Neural cell (in vitro differentiated cells): Measurements from ENCODE around the gene MAST4. TPM values are rescaled to one million over a fixed set of nuclear protein-coding genes. Genes with fewer than 3 reads are reported as not detected.

Experiments
- H2AFZ ChIP-seq: fragments of 200-600, 300-800 bp; sonication (generic), shearing (Covaris generic); 2 replicates; pipeline ENCODE4 v1.6.0; 2014; ENCODE audit warnings: low read depth, mild to moderate bottlenecking, antibody characterized with exemption, low read length, moderate library complexity
- H3F3A ChIP-seq: fragments of 200-600 bp; shearing (Covaris generic); 2 replicates; pipeline ENCODE4 v1.6.1; 2016; ENCODE audit warnings: mild to moderate bottlenecking, moderate library complexity, mixed read lengths, antibody characterized with exemption, low read length; ENCODE audit not compliant: insufficient read depth, poor library complexity, severe bottlenecking
- H3K27ac ChIP-seq: fragments of 200-600, 300-800 bp; sonication (generic), shearing (Covaris generic); 2 replicates; pipeline ENCODE4 v1.5.1; 2014; ENCODE audit warnings: mild to moderate bottlenecking, low read length, moderate library complexity
- H3K27me3 ChIP-seq: fragments of 300-800, 200-600 bp; sonication (generic), shearing (Covaris generic); 2 replicates; pipeline ENCODE4 v1.6.0; 2014; ENCODE audit warnings: mild to moderate bottlenecking, low read depth, low read length, moderate library complexity; ENCODE audit not compliant: insufficient read depth
- H3K36me3 ChIP-seq: fragments of 300-800, 200-600 bp; sonication (generic), shearing (Covaris generic); 2 replicates; pipeline ENCODE4 v1.5.1; 2014; ENCODE audit warnings: mild to moderate bottlenecking, antibody characterized with exemption, low read length, moderate library complexity; ENCODE audit not compliant: insufficient read depth
- H3K4me2 ChIP-seq: fragments of 300-800, 200-600 bp; sonication (generic), shearing (Covaris generic); 2 replicates; pipeline ENCODE4 v1.6.0; 2014; ENCODE audit warnings: mild to moderate bottlenecking, low read length
- H3K4me3 ChIP-seq: fragments of 300-800, 200-600 bp; sonication (generic), shearing (Covaris generic); 2 replicates; pipeline ENCODE4 v1.5.1; 2014; ENCODE audit warnings: mild to moderate bottlenecking, low read length, moderate library complexity
- H3K79me2 ChIP-seq: fragments of 200-600 bp; shearing (Covaris generic); replicated peaks from 2 replicates; pipeline ENCODE4 v1.6.0; 2014; ENCODE audit warnings: mild to moderate bottlenecking, low read length, moderate library complexity; ENCODE audit not compliant: insufficient read depth
- H3K9ac ChIP-seq: fragments of 300-800, 200-600 bp; sonication (generic), shearing (Covaris generic); 2 replicates; pipeline ENCODE4 v1.6.1; 2016; ENCODE audit warnings: mild to moderate bottlenecking, low read length, mixed read lengths
- H3K9me2 ChIP-seq: fragments of 200-600 bp; shearing (Covaris generic); 2 replicates; pipeline ENCODE4 v1.6.1; 2016; ENCODE audit warnings: mild to moderate bottlenecking, low read length, mixed read lengths; ENCODE audit not compliant: insufficient read depth
- H3K9me3 ChIP-seq: fragments of 200-600, 300-800 bp; sonication (generic), shearing (Covaris generic); 2 replicates; pipeline ENCODE4 v1.6.1; 2016; ENCODE audit warnings: mild to moderate bottlenecking, mixed run types, low read length, moderate library complexity, mixed read lengths
- H4K20me1 ChIP-seq: fragments of 200-600 bp; shearing (Covaris generic); 2 replicates; pipeline ENCODE4 v1.6.1; 2016; ENCODE audit warnings: mild to moderate bottlenecking, mixed run types; ENCODE audit not compliant: insufficient read depth
- CTCF ChIP-seq: fragments of 450-650 bp; IDR thresholded peaks from 2 replicates; pipeline ENCODE4 v1.5.1; 2014; ENCODE audit warnings: antibody characterized with exemption, mild to moderate bottlenecking, moderate library complexity; ENCODE audit not compliant: poor library complexity, severe bottlenecking
- EP300 ChIP-seq: fragments of 450-650 bp; conservative IDR thresholded peaks from 2 replicates; pipeline ENCODE4 v1.6.1; 2014; ENCODE audit warnings: antibody characterized with exemption, mild to moderate bottlenecking, moderate library complexity; ENCODE audit not compliant: poor library complexity, severe bottlenecking
- EZH2 ChIP-seq: fragments of 200-600, 300-800 bp; shearing (Covaris generic), sonication (generic); IDR thresholded peaks from 2 replicates; pipeline ENCODE4 v1.6.1; 2014; ENCODE audit warnings: antibody characterized with exemption, low read length, borderline replicate concordance, mild to moderate bottlenecking; ENCODE audit not compliant: insufficient read depth, poor library complexity, severe bottlenecking
- MXI1 ChIP-seq: fragments of 450-650 bp; conservative IDR thresholded peaks from 2 replicates; pipeline ENCODE4 v1.6.1; 2014; ENCODE audit warnings: antibody characterized with exemption, mild to moderate bottlenecking; ENCODE audit not compliant: poor library complexity, severe bottlenecking
- POLR2AphosphoS5 ChIP-seq: IDR thresholded peaks from 2 replicates; pipeline ENCODE4 v1.6.1; 2012
- RAD21 ChIP-seq: fragments of 450-650 bp; conservative IDR thresholded peaks from 2 replicates; pipeline ENCODE4 v1.6.1; 2014; ENCODE audit warnings: antibody characterized with exemption, mild to moderate bottlenecking, moderate library complexity
- SMC3 ChIP-seq: fragments of 450-650 bp; conservative IDR thresholded peaks from 2 replicates; pipeline ENCODE4 v1.6.1; 2014; ENCODE audit warnings: antibody characterized with exemption, mild to moderate bottlenecking, moderate library complexity; ENCODE audit not compliant: poor library complexity
- TAF1 ChIP-seq: IDR thresholded peaks from 2 replicates; pipeline ENCODE4 v1.6.1; 2012; ENCODE audit warnings: low read depth
- polyA plus RNA-seq: library from polyadenylated mRNA; depleted of rRNA; stranded (reverse); fragments of >200 nt; gene quantifications from 2 replicates; pipeline ENCODE4 v1.2.3, GENCODE V29; 2014
- TF ChIP-seq, protein P1 (sequence below): IDR thresholded peaks from 2 replicates; pipeline ENCODE4 v1.6.1; 2012; ENCODE audit warnings: borderline replicate concordance

The MAST4 gene
- polyA plus RNA-seq, 1 donor from 2014 or later: 2.3 TPM

DNA sequence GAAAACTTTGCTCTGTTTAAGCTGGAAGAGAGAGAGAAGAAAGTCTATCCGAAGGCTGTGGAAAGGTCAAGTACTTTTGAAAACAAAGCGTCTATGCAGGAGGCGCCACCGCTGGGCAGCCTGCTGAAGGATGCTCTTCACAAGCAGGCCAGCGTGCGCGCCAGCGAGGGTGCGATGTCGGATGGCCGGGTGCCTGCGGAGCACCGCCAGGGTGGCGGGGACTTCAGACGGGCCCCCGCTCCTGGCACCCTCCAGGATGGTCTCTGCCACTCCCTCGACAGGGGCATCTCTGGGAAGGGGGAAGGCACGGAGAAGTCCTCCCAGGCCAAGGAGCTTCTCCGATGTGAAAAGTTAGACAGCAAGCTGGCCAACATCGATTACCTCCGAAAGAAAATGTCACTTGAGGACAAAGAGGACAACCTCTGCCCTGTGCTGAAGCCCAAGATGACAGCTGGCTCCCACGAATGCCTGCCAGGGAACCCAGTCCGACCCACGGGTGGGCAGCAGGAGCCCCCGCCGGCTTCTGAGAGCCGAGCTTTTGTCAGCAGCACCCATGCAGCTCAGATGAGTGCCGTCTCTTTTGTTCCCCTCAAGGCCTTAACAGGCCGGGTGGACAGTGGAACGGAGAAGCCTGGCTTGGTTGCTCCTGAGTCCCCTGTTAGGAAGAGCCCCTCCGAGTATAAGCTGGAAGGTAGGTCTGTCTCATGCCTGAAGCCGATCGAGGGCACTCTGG is 567.8 kb downstream of the MAST4 start:
- Histone ChIP-seq H4K20me1 (no peaks in the 10 kb centered on the region), H3F3A (no peaks in the 10 kb centered on the region), H3K9me3 (no peaks in the 10 kb centered on the region), H3K4me3 (no peak overlapping the region), H3K27ac (no peak overlapping the region), H2AFZ (no peak overlapping the region), H3K36me3 (no peaks in the 10 kb centered on the region), H3K4me2 (no peak overlapping the region), H3K79me2 (no peaks in the 10 kb centered on the region), H3K9ac (no peak overlapping the region), H3K9me2 (no peaks in the 10 kb centered on the region), H3K27me3 (no peaks in the 10 kb centered on the region)
- no peak for TF ChIP-seq POLR2AphosphoS5
- TF ChIP-seq EZH2: no peak
- TF ChIP-seq CTCF: no peak
- no peak for TF ChIP-seq TAF1
- no peak for TF ChIP-seq SMC3
- no peak for TF ChIP-seq MXI1
- TF ChIP-seq, protein P1, sequence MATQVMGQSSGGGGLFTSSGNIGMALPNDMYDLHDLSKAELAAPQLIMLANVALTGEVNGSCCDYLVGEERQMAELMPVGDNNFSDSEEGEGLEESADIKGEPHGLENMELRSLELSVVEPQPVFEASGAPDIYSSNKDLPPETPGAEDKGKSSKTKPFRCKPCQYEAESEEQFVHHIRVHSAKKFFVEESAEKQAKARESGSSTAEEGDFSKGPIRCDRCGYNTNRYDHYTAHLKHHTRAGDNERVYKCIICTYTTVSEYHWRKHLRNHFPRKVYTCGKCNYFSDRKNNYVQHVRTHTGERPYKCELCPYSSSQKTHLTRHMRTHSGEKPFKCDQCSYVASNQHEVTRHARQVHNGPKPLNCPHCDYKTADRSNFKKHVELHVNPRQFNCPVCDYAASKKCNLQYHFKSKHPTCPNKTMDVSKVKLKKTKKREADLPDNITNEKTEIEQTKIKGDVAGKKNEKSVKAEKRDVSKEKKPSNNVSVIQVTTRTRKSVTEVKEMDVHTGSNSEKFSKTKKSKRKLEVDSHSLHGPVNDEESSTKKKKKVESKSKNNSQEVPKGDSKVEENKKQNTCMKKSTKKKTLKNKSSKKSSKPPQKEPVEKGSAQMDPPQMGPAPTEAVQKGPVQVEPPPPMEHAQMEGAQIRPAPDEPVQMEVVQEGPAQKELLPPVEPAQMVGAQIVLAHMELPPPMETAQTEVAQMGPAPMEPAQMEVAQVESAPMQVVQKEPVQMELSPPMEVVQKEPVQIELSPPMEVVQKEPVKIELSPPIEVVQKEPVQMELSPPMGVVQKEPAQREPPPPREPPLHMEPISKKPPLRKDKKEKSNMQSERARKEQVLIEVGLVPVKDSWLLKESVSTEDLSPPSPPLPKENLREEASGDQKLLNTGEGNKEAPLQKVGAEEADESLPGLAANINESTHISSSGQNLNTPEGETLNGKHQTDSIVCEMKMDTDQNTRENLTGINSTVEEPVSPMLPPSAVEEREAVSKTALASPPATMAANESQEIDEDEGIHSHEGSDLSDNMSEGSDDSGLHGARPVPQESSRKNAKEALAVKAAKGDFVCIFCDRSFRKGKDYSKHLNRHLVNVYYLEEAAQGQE: no peak
- no peak for TF ChIP-seq RAD21
- TF ChIP-seq EP300: no peak

DNA sequence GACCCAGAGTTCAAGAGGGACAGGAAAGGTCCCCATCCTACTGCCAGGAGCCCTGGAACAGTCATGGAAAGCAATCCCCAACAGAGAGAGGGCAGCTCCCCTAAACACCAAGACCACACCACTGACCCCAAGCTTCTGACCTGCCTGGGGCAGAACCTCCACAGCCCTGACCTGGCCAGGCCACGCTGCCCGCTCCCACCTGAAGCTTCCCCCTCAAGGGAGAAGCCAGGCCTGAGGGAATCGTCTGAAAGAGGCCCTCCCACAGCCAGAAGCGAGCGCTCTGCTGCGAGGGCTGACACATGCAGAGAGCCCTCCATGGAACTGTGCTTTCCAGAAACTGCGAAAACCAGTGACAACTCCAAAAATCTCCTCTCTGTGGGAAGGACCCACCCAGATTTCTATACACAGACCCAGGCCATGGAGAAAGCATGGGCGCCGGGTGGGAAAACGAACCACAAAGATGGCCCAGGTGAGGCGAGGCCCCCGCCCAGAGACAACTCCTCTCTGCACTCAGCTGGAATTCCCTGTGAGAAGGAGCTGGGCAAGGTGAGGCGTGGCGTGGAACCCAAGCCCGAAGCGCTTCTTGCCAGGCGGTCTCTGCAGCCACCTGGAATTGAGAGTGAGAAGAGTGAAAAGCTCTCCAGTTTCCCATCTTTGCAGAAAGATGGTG is 568.8 kb downstream of the MAST4 start:
- H3K4me2 ChIP-seq: no peak overlapping the region
- H4K20me1 ChIP-seq: no peaks in the 10 kb centered on the region
- H3K27me3 ChIP-seq: no peaks in the 10 kb centered on the region
- H3K4me3 ChIP-seq: no peak overlapping the region
- H2AFZ ChIP-seq: no peak overlapping the region
- H3K9ac ChIP-seq: no peak overlapping the region
- H3F3A ChIP-seq: no peaks in the 10 kb centered on the region
- no peaks in the 10 kb centered on the region for H3K36me3 ChIP-seq
- H3K79me2 ChIP-seq: no peaks in the 10 kb centered on the region
- H3K9me2 ChIP-seq: no peaks in the 10 kb centered on the region
- H3K9me3 ChIP-seq: no peaks in the 10 kb centered on the region
- TF ChIP-seq, protein P1: no peak
- no peak overlapping the region for H3K27ac ChIP-seq
